AG04450 (cell line): Measurements from ENCODE around the gene IGFBP3. TPM values are rescaled to one million over a fixed set of nuclear protein-coding genes. Genes with fewer than 3 reads are reported as not detected.

ENCODE experiments used
- CTCF ChIA-PET: fragments of 300-600, 350-600 bp; formaldehyde crosslinking; extraction: SDS; loops from one replicate; lab custom pipeline; 2022; ENCODE audit warnings: antibody characterized with exemption, inconsistent platforms; lab: Charles Lee
- POLR2A ChIA-PET: fragments of 350-600 bp; formaldehyde crosslinking; extraction: SDS; loops from one replicate; lab custom pipeline; 2021; ENCODE audit warnings: antibody characterized with exemption, inconsistent platforms; lab: Yijun Ruan, JAX
- DNase-seq: peaks from one replicate; pipeline ENCODE4 v3.0.0-alpha.2; 2011; ENCODE audit warnings: low read depth, low spot score
- H3K27ac ChIP-seq: one replicate; pipeline ENCODE4 v1.5.1; 2012; ENCODE audit warnings: low read depth, low read length, control low read depth
- H3K27me3 ChIP-seq: one replicate; pipeline ENCODE4 v1.6.0; 2012; ENCODE audit warnings: low read length; ENCODE audit not compliant: control insufficient read depth, insufficient read depth
- H3K4me3 ChIP-seq: 2 replicates; pipeline ENCODE4 v1.5.1; 2011; ENCODE audit warnings: mild to moderate bottlenecking, low read depth, low read length, control low read depth
- H3K9me3 ChIP-seq: 2 replicates; pipeline ENCODE4 v1.5.1; 2012; ENCODE audit warnings: low read length; ENCODE audit not compliant: control insufficient read depth, insufficient read depth
- polyA plus RNA-seq: library from polyadenylated mRNA; depleted of rRNA; stranded (reverse); fragments of >200 nt; gene quantifications from 2 replicates; pipeline ENCODE4 v1.2.3, GENCODE V29; 2011
- TF ChIP-seq, protein P1 (sequence below): IDR thresholded peaks from 2 replicates; pipeline ENCODE4 v1.5.1; 2011; ENCODE audit warnings: low read depth, low read length, control low read depth, inconsistent platforms

Gene IGFBP3
- polyA plus RNA-seq, 1 experiment, result 220 TPM

DNA sequence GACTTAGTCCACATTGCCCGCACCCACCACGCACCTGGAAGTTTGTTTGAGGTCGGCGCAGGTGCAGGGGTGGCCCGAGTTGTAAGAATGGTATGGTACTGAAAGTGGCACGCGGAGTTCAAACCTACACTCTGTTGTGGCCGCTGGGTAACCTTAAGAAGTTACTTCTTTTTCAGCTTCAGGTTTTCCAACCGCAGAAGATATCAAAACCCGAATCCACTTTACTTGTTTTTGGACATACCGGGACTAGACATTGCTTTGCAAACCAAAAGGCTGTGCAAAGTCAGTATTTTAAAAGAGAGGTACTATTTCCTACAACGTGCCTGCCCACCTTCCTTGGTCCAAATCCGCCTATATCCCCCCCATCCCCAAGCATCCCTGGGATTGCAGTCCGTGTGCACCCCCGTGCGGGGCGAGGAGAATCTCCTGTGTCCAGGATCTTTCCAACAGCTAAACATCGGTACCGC is 1.0 kb downstream of the IGFBP3 start:
- Histone ChIP-seq H3K9me3 (no peaks in the 10 kb centered on the region), H3K4me3 (peak overlapping the region; percentile 67), H3K27me3 (no peaks in the 10 kb centered on the region), H3K27ac (no peak overlapping the region)
- ChIA-PET POLR2A (interaction anchor here (1.2 to 1.3 kb wide), 2 partner anchors 27 to 232 kb away, joined by 3 to 6 read pairs; no protein-coding TSS in a partner anchor), CTCF (interaction anchor here (0.7 to 9.5 kb wide), 2 partner anchors 151 to 430 kb away, joined by 3 to 167 read pairs; no protein-coding TSS in a partner anchor)
- DNase-seq, result no peak
- TF ChIP-seq, protein P1, sequence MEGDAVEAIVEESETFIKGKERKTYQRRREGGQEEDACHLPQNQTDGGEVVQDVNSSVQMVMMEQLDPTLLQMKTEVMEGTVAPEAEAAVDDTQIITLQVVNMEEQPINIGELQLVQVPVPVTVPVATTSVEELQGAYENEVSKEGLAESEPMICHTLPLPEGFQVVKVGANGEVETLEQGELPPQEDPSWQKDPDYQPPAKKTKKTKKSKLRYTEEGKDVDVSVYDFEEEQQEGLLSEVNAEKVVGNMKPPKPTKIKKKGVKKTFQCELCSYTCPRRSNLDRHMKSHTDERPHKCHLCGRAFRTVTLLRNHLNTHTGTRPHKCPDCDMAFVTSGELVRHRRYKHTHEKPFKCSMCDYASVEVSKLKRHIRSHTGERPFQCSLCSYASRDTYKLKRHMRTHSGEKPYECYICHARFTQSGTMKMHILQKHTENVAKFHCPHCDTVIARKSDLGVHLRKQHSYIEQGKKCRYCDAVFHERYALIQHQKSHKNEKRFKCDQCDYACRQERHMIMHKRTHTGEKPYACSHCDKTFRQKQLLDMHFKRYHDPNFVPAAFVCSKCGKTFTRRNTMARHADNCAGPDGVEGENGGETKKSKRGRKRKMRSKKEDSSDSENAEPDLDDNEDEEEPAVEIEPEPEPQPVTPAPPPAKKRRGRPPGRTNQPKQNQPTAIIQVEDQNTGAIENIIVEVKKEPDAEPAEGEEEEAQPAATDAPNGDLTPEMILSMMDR, result no peak

DNA sequence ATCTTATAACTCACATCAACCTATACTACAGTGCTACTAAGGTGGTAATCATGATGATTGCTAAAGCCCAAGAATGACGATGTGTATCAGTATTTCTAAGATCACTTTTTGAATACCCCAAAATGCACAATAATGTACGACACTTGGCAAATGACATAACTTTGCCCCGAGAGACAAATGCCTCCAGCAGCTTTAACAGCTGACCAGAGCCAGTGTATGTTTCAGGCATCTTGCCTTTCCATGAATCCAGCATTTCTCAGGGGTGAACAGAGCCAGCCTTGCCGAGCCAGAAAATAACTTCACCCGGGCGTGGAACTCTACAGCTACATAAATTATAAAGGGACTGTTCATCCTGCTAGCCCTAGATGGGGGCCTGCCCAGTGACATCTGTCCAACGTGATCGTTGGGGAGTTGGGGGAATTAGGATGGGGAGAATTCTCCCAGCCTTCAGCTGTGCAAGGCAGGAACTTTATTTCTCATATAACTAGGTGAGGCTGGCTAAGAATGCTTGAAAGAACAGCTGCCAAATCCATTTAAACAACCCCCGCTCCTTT is 1.8 kb downstream of the IGFBP3 start:
- Histone ChIP-seq H3K4me3 (peak overlapping the region; percentile 67), H3K9me3 (no peaks in the 10 kb centered on the region), H3K27me3 (no peaks in the 10 kb centered on the region), H3K27ac (no peak overlapping the region)
- no peak for DNase-seq
- ChIA-PET CTCF (interaction anchor here (1.3 to 9.5 kb wide), 5 partner anchors 10 to 1261 kb away, joined by 4 to 167 read pairs (median 18); no protein-coding TSS in a partner anchor), POLR2A (no interaction called here)
- TF ChIP-seq, protein P1, result no peak

DNA sequence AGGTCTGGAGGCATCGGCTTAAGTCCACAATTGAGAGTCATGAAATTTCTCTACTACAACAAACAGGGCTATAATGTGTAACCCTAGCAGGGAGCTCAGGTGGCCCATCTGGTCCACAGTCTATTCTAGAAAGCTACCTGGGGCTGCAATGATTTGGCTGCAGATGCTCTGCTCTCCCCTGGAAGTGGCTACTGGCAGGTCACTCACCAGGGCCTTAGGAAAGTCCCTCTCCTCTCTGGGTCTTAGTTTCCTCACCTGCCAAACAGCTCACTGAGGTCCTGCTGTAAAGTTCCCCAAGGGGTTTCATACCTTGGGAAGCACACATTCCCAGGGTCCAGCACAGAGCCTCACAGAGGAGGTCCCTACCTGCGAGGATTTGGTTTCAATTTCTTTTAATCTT is 2.5 kb downstream of the IGFBP3 start:
- ChIA-PET POLR2A (no interaction called here), CTCF (interaction anchor here (0.9 to 9.5 kb wide), 10 partner anchors 10 to 1336 kb away, joined by 3 to 167 read pairs (median 8); no protein-coding TSS in a partner anchor)
- no peak for DNase-seq
- Histone ChIP-seq H3K27me3 (no peaks in the 10 kb centered on the region), H3K27ac (no peak overlapping the region), H3K4me3 (peak overlapping the region; percentile 10; the same call in 1 of the 2 replicates), H3K9me3 (no peaks in the 10 kb centered on the region)
- TF ChIP-seq, protein P1, result no peak

DNA sequence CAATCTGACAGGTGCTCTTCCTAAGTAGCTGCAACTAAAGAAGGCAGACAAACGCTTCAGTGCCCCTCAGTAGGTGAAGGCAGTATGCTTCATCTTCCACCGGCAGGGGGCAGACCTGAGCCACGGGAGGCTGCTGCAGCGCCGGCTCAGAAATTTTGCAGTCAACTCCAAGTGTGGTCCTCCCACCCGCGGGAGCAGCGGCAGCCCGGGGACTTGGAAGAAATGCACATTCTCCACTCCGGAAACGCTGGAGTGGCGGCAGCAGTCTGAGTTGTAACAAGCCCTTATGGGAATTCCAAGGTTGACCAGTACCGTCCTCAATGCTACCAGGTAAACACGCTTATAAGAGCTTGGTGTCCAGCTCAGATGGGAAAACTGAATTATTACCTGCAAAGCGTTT is 3.4 kb downstream of the IGFBP3 start:
- H3K27ac ChIP-seq, result no peak overlapping the region
- ChIA-PET POLR2A (interaction anchor here (0.7 kb wide), 1 partner anchor 710 kb away, joined by 5 read pairs; no protein-coding TSS in a partner anchor), CTCF (interaction anchor here (0.5 to 9.5 kb wide), 26 partner anchors 9 to 1337 kb away, joined by 3 to 167 read pairs (median 4); no protein-coding TSS in a partner anchor)
- no peaks in the 10 kb centered on the region for H3K27me3 ChIP-seq
- H3K9me3 ChIP-seq, result no peaks in the 10 kb centered on the region
- DNase-seq, result no peak
- H3K4me3 ChIP-seq, result peak overlapping the region; percentile 27; the same call in 1 of the 2 replicates
- TF ChIP-seq, protein P1, result peak; percentile 96

DNA sequence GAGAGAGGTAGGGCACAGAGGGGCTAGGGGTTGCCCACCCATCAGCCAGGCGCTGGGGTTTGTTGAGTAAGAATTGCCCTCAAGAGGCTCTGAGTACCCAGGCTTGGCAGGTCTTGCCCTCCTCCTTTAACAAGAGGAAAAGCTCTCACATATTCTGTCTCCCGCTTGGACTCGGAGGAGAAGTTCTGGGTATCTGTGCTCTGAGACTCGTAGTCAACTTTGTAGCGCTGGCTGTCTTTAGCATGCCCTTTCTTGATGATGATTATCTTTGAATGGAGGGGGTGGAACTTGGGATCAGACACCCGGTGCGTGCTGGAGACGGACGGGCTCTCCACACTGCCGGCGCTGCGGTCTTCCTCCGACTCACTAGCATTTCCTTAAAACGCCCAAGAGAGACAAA is 4.0 kb downstream of the IGFBP3 start:
- no peak overlapping the region for H3K27ac ChIP-seq
- no peak overlapping the region for H3K4me3 ChIP-seq
- H3K27me3 ChIP-seq, result no peaks in the 10 kb centered on the region
- TF ChIP-seq, protein P1, result no peak
- no peak for DNase-seq
- ChIA-PET POLR2A (no interaction called here), CTCF (interaction anchor here (0.5 to 9.5 kb wide), 12 partner anchors 9 to 1263 kb away, joined by 3 to 167 read pairs (median 6); no protein-coding TSS in a partner anchor)
- no peaks in the 10 kb centered on the region for H3K9me3 ChIP-seq
